HPDE6-E6E7 (cell line): ENCODE measurements around the gene ACSF3.

Source experiments
- DNase-seq: peaks from one replicate; pipeline ENCODE4 v3.0.0; 2011; ENCODE audit warnings: missing footprints; ENCODE audit errors: extremely low spot score

The ACSF3 gene

GRCh38 chr16:89093602-89094251 is at the start of gene ACSF3:
ACSF3 (plus strand) TSS chr16:89093852; CDS start chr16:89100682, 6,830 bp downstream.
- peak; percentile 48 for DNase-seq

- no peak for DNase-seq
Observed at GRCh38 chr16:89044418-89045180, 49.1 kb upstream of the ACSF3 start.

GRCh38 chr16:89045181-89045815 is 48.4 kb upstream of the ACSF3 start:
- DNase-seq, result no peak

- no peak for DNase-seq
Observed at GRCh38 chr16:89045881-89046280, 47.8 kb upstream of the ACSF3 start.

GRCh38 chr16:89046491-89046890 is 47.2 kb upstream of the ACSF3 start:
- no peak for DNase-seq

- no peak for DNase-seq
Observed at GRCh38 chr16:89047331-89048089, 46.1 kb upstream of the ACSF3 start.

GRCh38 chr16:89048090-89048725 is 45.4 kb upstream of the ACSF3 start:
- DNase-seq, result no peak

- DNase-seq, result no peak
Observed at GRCh38 chr16:89048871-89049422, 44.7 kb upstream of the ACSF3 start.

GRCh38 chr16:89049484-89050118 is 44.1 kb upstream of the ACSF3 start:
- DNase-seq, result no peak

- DNase-seq, result no peak
Observed at GRCh38 chr16:89050119-89050867, 43.4 kb upstream of the ACSF3 start.

- DNase-seq, result no peak
Observed at GRCh38 chr16:89050868-89051311, 42.8 kb upstream of the ACSF3 start.

GRCh38 chr16:89051521-89052166 is 42.0 kb upstream of the ACSF3 start:
- DNase-seq, result no peak

GRCh38 chr16:89052191-89052889 is 41.3 kb upstream of the ACSF3 start:
- peak; percentile 48 for DNase-seq

- peak; percentile 86 for DNase-seq
Observed at GRCh38 chr16:89052890-89053724, 40.5 kb upstream of the ACSF3 start.

GRCh38 chr16:89053725-89054029 is 40.0 kb upstream of the ACSF3 start:
- no peak for DNase-seq

GRCh38 chr16:89054261-89054661 is 39.4 kb upstream of the ACSF3 start:
- no peak for DNase-seq

- no peak for DNase-seq
Observed at GRCh38 chr16:89054714-89055113, 38.9 kb upstream of the ACSF3 start.

- no peak for DNase-seq
Observed at GRCh38 chr16:89055313-89055712, 38.3 kb upstream of the ACSF3 start.
